Measurements from ENCODE around the gene P2RX2.

GRCh38 chr12:132593521-132593920 is 25.1 kb upstream of the P2RX2 start:
- no peak for TF ChIP-seq CTCF (IDR thresholded peaks at IDR 0.05 in 2 of 3, conservative IDR thresholded peaks at IDR 0.05 in 1 of 3; ENCODE audit: borderline replicate concordance in 1 of 3, insufficient read depth in 1 of 3, low read depth in 2 of 3, low read length in 2 of 3)
- TF ChIP-seq EZH2 (IDR thresholded peaks at IDR 0.05) = no peak
- TF ChIP-seq SRF (IDR thresholded peaks at IDR 0.05; ENCODE audit: low read depth) = no peak
- no peak for TF ChIP-seq RAD21 (IDR thresholded peaks at IDR 0.05; ENCODE audit: low read depth)
- no peak for TF ChIP-seq SP1 (IDR thresholded peaks at IDR 0.05; ENCODE audit: low read depth)
- TF ChIP-seq POLR2AphosphoS5 (IDR thresholded peaks at IDR 0.05; ENCODE audit: low read depth, low read length) = no peak

Data from HCT116 (cell line).